Measurements from ENCODE around the gene DLG2.

The DLG2 gene

DNA sequence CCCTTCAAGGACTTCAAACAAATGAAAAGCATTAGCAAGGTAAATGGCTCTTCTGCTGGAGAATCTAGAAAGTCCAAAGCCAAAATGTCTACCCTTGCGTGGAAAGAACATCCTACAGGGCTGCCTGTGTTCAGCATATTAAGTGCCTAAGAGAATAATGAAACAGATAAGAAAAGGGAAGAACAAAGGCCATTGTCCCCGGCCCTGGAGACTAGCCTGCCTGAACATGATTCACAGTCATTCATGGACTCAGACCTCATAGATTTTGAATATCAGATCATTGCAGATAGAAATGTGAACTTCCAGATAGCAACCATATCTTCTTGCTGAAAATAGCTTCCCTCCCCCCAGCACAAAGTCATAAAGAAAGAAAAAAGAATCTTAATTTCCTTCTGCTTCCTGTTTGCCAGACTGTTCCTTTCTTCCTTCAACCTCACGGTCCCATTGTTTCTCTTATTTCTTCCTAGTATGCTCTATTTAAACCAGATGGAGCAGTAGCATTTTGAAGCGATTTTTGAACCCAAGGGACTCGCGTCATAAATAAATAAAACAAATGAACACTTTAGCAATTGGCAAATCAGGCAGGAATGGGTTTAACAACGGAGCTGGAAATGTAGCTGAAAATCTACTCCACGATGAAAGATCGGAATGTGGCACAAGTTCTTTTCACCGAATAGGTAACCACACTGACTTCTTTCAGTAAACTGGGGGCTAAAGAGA is 1932.8 kb downstream of the DLG2 start:
- no peaks in the 10 kb centered on the region for H3K27me3 ChIP-seq (ENCODE audit: control insufficient read depth in 2 of 2, insufficient read depth in 2 of 2, low read length in 2 of 2)
- no peak overlapping the region for H3K9ac ChIP-seq (ENCODE audit: low read depth in 1 of 2, low read length in 2 of 2)
- H3K4me1 ChIP-seq (ENCODE audit: control insufficient read depth in 2 of 2, insufficient read depth in 2 of 2, low read length in 2 of 2): no peaks in the 10 kb centered on the region
- H3K9me3 ChIP-seq (ENCODE audit: control insufficient read depth in 2 of 2, low read length in 2 of 2): no peaks in the 10 kb centered on the region
- H3K36me3 ChIP-seq (ENCODE audit: control insufficient read depth in 2 of 2, insufficient read depth in 2 of 2, low read length in 2 of 2): no peaks in the 10 kb centered on the region
- no peak overlapping the region for H3K27ac ChIP-seq (ENCODE audit: low read depth in 2 of 2, low read length in 2 of 2)
- no peak overlapping the region for H3K4me3 ChIP-seq (ENCODE audit: low read length in 2 of 2)

DNA sequence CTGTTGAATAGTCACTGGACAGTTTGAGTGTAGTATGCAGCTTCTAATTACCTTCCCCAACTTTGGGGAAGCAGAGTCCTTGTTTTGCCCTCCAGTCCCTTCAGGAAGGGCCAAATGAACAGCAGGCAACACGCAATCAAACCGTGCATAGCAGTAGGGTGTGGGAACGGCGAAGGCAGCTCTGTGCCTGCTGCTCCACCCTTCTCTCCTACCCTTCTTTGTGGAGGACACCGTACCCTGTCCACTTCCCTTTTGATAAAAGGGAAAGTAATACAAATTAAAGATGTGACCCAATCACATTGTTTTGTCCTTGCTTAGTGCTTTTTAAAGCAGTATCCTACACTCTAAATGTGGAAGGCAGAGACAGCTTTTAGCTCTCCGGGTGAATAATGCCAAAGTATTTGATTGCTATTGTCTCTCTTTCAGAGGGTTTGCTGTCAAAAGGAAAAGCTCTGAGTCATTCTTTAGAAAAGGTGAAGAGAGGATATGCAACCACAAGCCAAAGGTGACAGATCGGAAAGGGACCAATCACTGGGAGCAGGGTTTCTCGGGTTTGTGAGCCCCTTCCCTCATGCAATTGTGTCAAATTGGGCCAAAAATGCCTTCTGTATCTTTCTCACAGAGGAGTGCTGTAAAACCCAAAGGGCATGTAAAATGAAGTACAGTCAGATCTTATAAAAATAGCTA is 1933.7 kb downstream of the DLG2 start:
- no peaks in the 10 kb centered on the region for H3K4me1 ChIP-seq (ENCODE audit: control insufficient read depth in 2 of 2, insufficient read depth in 2 of 2, low read length in 2 of 2)
- H3K9ac ChIP-seq (ENCODE audit: low read depth in 1 of 2, low read length in 2 of 2): no peak overlapping the region
- H3K27me3 ChIP-seq (ENCODE audit: control insufficient read depth in 2 of 2, insufficient read depth in 2 of 2, low read length in 2 of 2): no peaks in the 10 kb centered on the region
- no peaks in the 10 kb centered on the region for H3K9me3 ChIP-seq (ENCODE audit: control insufficient read depth in 2 of 2, low read length in 2 of 2)
- no peak overlapping the region for H3K27ac ChIP-seq (ENCODE audit: low read depth in 2 of 2, low read length in 2 of 2)
- H3K4me3 ChIP-seq (ENCODE audit: low read length in 2 of 2): no peak overlapping the region
- no peaks in the 10 kb centered on the region for H3K36me3 ChIP-seq (ENCODE audit: control insufficient read depth in 2 of 2, insufficient read depth in 2 of 2, low read length in 2 of 2)

DNA sequence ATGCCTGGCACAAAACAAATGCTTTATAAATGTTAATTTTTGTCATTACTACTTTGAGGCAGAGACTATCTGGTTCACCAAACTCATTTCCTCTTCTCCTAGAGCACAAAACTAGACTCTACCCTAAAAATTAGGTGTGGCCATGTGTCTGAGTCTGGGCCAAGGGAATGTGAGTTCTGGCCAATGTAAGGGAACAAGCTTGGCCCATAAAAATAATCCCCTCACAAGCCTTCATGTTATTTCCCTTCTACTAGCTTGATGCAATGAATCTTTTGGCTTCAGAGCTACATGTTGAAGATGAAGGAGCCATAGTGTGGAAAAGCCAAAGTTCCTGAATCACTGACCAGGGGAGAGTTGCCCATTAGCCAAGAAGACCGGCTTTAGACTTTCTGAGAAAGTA is 1934.5 kb downstream of the DLG2 start:
- H3K27me3 ChIP-seq (ENCODE audit: control insufficient read depth in 2 of 2, insufficient read depth in 2 of 2, low read length in 2 of 2): no peaks in the 10 kb centered on the region
- no peaks in the 10 kb centered on the region for H3K4me1 ChIP-seq (ENCODE audit: control insufficient read depth in 2 of 2, insufficient read depth in 2 of 2, low read length in 2 of 2)
- no peak overlapping the region for H3K27ac ChIP-seq (ENCODE audit: low read depth in 2 of 2, low read length in 2 of 2)
- H3K9me3 ChIP-seq (ENCODE audit: control insufficient read depth in 2 of 2, low read length in 2 of 2): no peaks in the 10 kb centered on the region
- H3K9ac ChIP-seq (ENCODE audit: low read depth in 1 of 2, low read length in 2 of 2): no peak overlapping the region
- H3K36me3 ChIP-seq (ENCODE audit: control insufficient read depth in 2 of 2, insufficient read depth in 2 of 2, low read length in 2 of 2): no peaks in the 10 kb centered on the region
- H3K4me3 ChIP-seq (ENCODE audit: low read length in 2 of 2): no peak overlapping the region

- H3K36me3 ChIP-seq (ENCODE audit: control insufficient read depth in 2 of 2, insufficient read depth in 2 of 2, low read length in 2 of 2): no peaks in the 10 kb centered on the region
- H3K9ac ChIP-seq (ENCODE audit: low read depth in 1 of 2, low read length in 2 of 2): no peak overlapping the region
- H3K4me3 ChIP-seq (ENCODE audit: low read length in 2 of 2): no peak overlapping the region
- no peaks in the 10 kb centered on the region for H3K9me3 ChIP-seq (ENCODE audit: control insufficient read depth in 2 of 2, low read length in 2 of 2)
- no peak overlapping the region for H3K27ac ChIP-seq (ENCODE audit: low read depth in 2 of 2, low read length in 2 of 2)
- no peaks in the 10 kb centered on the region for H3K4me1 ChIP-seq (ENCODE audit: control insufficient read depth in 2 of 2, insufficient read depth in 2 of 2, low read length in 2 of 2)
- no peaks in the 10 kb centered on the region for H3K27me3 ChIP-seq (ENCODE audit: control insufficient read depth in 2 of 2, insufficient read depth in 2 of 2, low read length in 2 of 2)
These were observed 1935.6 kb downstream of the DLG2 start for GRCh38 chr11:83691451-83691950.

- H3K9ac ChIP-seq (ENCODE audit: low read depth in 1 of 2, low read length in 2 of 2): no peak overlapping the region
- H3K4me3 ChIP-seq (ENCODE audit: low read length in 2 of 2): no peak overlapping the region
- no peaks in the 10 kb centered on the region for H3K36me3 ChIP-seq (ENCODE audit: control insufficient read depth in 2 of 2, insufficient read depth in 2 of 2, low read length in 2 of 2)
- H3K9me3 ChIP-seq (ENCODE audit: control insufficient read depth in 2 of 2, low read length in 2 of 2): no peaks in the 10 kb centered on the region
- H3K27ac ChIP-seq (ENCODE audit: low read depth in 2 of 2, low read length in 2 of 2): no peak overlapping the region
- no peaks in the 10 kb centered on the region for H3K4me1 ChIP-seq (ENCODE audit: control insufficient read depth in 2 of 2, insufficient read depth in 2 of 2, low read length in 2 of 2)
- no peaks in the 10 kb centered on the region for H3K27me3 ChIP-seq (ENCODE audit: control insufficient read depth in 2 of 2, insufficient read depth in 2 of 2, low read length in 2 of 2)
These were observed 1937.9 kb downstream of the DLG2 start for GRCh38 chr11:83689144-83689780.

GRCh38 chr11:83687787-83688186 is 1939.4 kb downstream of the DLG2 start:
- no peak overlapping the region for H3K4me3 ChIP-seq (ENCODE audit: low read length in 2 of 2)
- H3K9me3 ChIP-seq (ENCODE audit: control insufficient read depth in 2 of 2, low read length in 2 of 2): no peaks in the 10 kb centered on the region
- H3K4me1 ChIP-seq (ENCODE audit: control insufficient read depth in 2 of 2, insufficient read depth in 2 of 2, low read length in 2 of 2): no peaks in the 10 kb centered on the region
- H3K36me3 ChIP-seq (ENCODE audit: control insufficient read depth in 2 of 2, insufficient read depth in 2 of 2, low read length in 2 of 2): no peaks in the 10 kb centered on the region
- no peak overlapping the region for H3K27ac ChIP-seq (ENCODE audit: low read depth in 2 of 2, low read length in 2 of 2)
- no peak overlapping the region for H3K9ac ChIP-seq (ENCODE audit: low read depth in 1 of 2, low read length in 2 of 2)
- H3K27me3 ChIP-seq (ENCODE audit: control insufficient read depth in 2 of 2, insufficient read depth in 2 of 2, low read length in 2 of 2): no peaks in the 10 kb centered on the region

- Histone ChIP-seq H3K4me1 (ENCODE audit: control insufficient read depth in 2 of 2, insufficient read depth in 2 of 2, low read length in 2 of 2) (no peaks in the 10 kb centered on the region), H3K9me3 (ENCODE audit: control insufficient read depth in 2 of 2, low read length in 2 of 2) (no peaks in the 10 kb centered on the region), H3K27me3 (ENCODE audit: control insufficient read depth in 2 of 2, insufficient read depth in 2 of 2, low read length in 2 of 2) (peaks cover 0 to 2% of the 10 kb centered on the region in 2 donors)
These were observed 1941.4 kb downstream of the DLG2 start for GRCh38 chr11:83685730-83686129.

GRCh38 chr11:83684071-83684470 is 1943.1 kb downstream of the DLG2 start:
- H3K4me3 ChIP-seq (ENCODE audit: low read length in 2 of 2): no peak overlapping the region
- H3K36me3 ChIP-seq (ENCODE audit: control insufficient read depth in 2 of 2, insufficient read depth in 2 of 2, low read length in 2 of 2): no peaks in the 10 kb centered on the region
- H3K9ac ChIP-seq (ENCODE audit: low read depth in 1 of 2, low read length in 2 of 2): no peak overlapping the region
- H3K9me3 ChIP-seq (ENCODE audit: control insufficient read depth in 2 of 2, low read length in 2 of 2): no peaks in the 10 kb centered on the region
- no peaks in the 10 kb centered on the region for H3K4me1 ChIP-seq (ENCODE audit: control insufficient read depth in 2 of 2, insufficient read depth in 2 of 2, low read length in 2 of 2)
- peaks cover 0 to 2% of the 10 kb centered on the region in 2 donors for H3K27me3 ChIP-seq (ENCODE audit: control insufficient read depth in 2 of 2, insufficient read depth in 2 of 2, low read length in 2 of 2)
- H3K27ac ChIP-seq (ENCODE audit: low read depth in 2 of 2, low read length in 2 of 2): no peak overlapping the region

More at GRCh38 chr11:83685730-83686129, 1941.4 kb downstream of the DLG2 start:
- Histone ChIP-seq H3K36me3 (ENCODE audit: control insufficient read depth in 2 of 2, insufficient read depth in 2 of 2, low read length in 2 of 2) (no peaks in the 10 kb centered on the region), H3K9ac (ENCODE audit: low read depth in 1 of 2, low read length in 2 of 2) (no peak overlapping the region), H3K27ac (ENCODE audit: low read depth in 2 of 2, low read length in 2 of 2) (no peak overlapping the region), H3K4me3 (ENCODE audit: low read length in 2 of 2) (no peak overlapping the region)

- no peak overlapping the region for H3K27ac ChIP-seq (ENCODE audit: low read depth in 2 of 2, low read length in 2 of 2)
- H3K27me3 ChIP-seq (ENCODE audit: control insufficient read depth in 2 of 2, insufficient read depth in 2 of 2, low read length in 2 of 2): peaks cover 0 to 2% of the 10 kb centered on the region in 2 donors
- H3K4me3 ChIP-seq (ENCODE audit: low read length in 2 of 2): no peak overlapping the region
- no peaks in the 10 kb centered on the region for H3K36me3 ChIP-seq (ENCODE audit: control insufficient read depth in 2 of 2, insufficient read depth in 2 of 2, low read length in 2 of 2)
- no peak overlapping the region for H3K9ac ChIP-seq (ENCODE audit: low read depth in 1 of 2, low read length in 2 of 2)
- no peaks in the 10 kb centered on the region for H3K4me1 ChIP-seq (ENCODE audit: control insufficient read depth in 2 of 2, insufficient read depth in 2 of 2, low read length in 2 of 2)
- H3K9me3 ChIP-seq (ENCODE audit: control insufficient read depth in 2 of 2, low read length in 2 of 2): no peaks in the 10 kb centered on the region
These were observed 1944.6 kb downstream of the DLG2 start for GRCh38 chr11:83682611-83682973.

GRCh38 chr11:83681906-83682610 is 1945.1 kb downstream of the DLG2 start:
- Histone ChIP-seq H3K4me3 (ENCODE audit: low read length in 2 of 2) (no peak overlapping the region), H3K4me1 (ENCODE audit: control insufficient read depth in 2 of 2, insufficient read depth in 2 of 2, low read length in 2 of 2) (no peaks in the 10 kb centered on the region), H3K9ac (ENCODE audit: low read depth in 1 of 2, low read length in 2 of 2) (no peak overlapping the region), H3K9me3 (ENCODE audit: control insufficient read depth in 2 of 2, low read length in 2 of 2) (no peaks in the 10 kb centered on the region), H3K27me3 (ENCODE audit: control insufficient read depth in 2 of 2, insufficient read depth in 2 of 2, low read length in 2 of 2) (peaks cover 0 to 2% of the 10 kb centered on the region in 2 donors), H3K36me3 (ENCODE audit: control insufficient read depth in 2 of 2, insufficient read depth in 2 of 2, low read length in 2 of 2) (no peaks in the 10 kb centered on the region), H3K27ac (ENCODE audit: low read depth in 2 of 2, low read length in 2 of 2) (no peak overlapping the region)

Measured in mucosa of rectum (tissue), 2 donors.